Mesenchymal stem cell (in vitro differentiated cells and primary cell): ENCODE results near the gene NDUFA12.
"Not testable (repeated sequence)": the region's sequence is repeated elsewhere in the genome, so short reads cannot be mapped to it uniquely, and the experiment has no call there.

ENCODE experiments used
- DNase-seq: peaks from one replicate; pipeline ENCODE4 v3.0.0-alpha.2; 2013
- H2AFZ ChIP-seq: one replicate; pipeline ENCODE4 v1.6.1; 2013; ENCODE audit warnings: low read depth, mild to moderate bottlenecking, control low read depth, inconsistent platforms, low read length, moderate library complexity
- H2AK5ac ChIP-seq: 2 replicates; pipeline ENCODE4 v1.6.1; 2013; ENCODE audit warnings: low read length, moderate library complexity, mild to moderate bottlenecking, inconsistent platforms; ENCODE audit not compliant: severe bottlenecking
- H2BK120ac ChIP-seq: one replicate; pipeline ENCODE4 v1.6.1; 2013; ENCODE audit warnings: low read depth, mild to moderate bottlenecking, inconsistent platforms, low read length, moderate library complexity
- H2BK12ac ChIP-seq, 2 experiments: one replicate each; pipeline ENCODE4 v1.6.1; 2013; ENCODE audit warnings: inconsistent platforms in 2 of 2, low read length in 2 of 2, mild to moderate bottlenecking in 2 of 2, moderate library complexity in 2 of 2, control low read depth in 1 of 2
- H2BK15ac ChIP-seq: one replicate; pipeline ENCODE4 v1.6.1; 2013; ENCODE audit warnings: mild to moderate bottlenecking, low read depth, inconsistent platforms; ENCODE audit not compliant: poor library complexity, severe bottlenecking
- H2BK5ac ChIP-seq: 2 replicates; pipeline ENCODE4 v1.6.1; 2013; ENCODE audit warnings: low read depth, mild to moderate bottlenecking, low read length, control low read depth, inconsistent platforms; ENCODE audit not compliant: poor library complexity, severe bottlenecking
- H3K14ac ChIP-seq, 2 experiments: one replicate each; pipeline ENCODE4 v1.6.1; 2013; ENCODE audit warnings: inconsistent platforms in 2 of 2, low read length in 2 of 2, control low read depth in 1 of 2, mild to moderate bottlenecking in 1 of 2, moderate library complexity in 1 of 2
- H3K18ac ChIP-seq, 2 experiments: one replicate each; pipeline ENCODE4 v1.6.1; 2013; ENCODE audit warnings: inconsistent platforms in 2 of 2, low read length in 2 of 2, control low read depth in 1 of 2, low read depth in 1 of 2, mild to moderate bottlenecking in 1 of 2
- H3K23ac ChIP-seq, 2 experiments: one replicate each; pipeline ENCODE4 v1.6.1; 2013; ENCODE audit warnings: inconsistent platforms in 2 of 2, low read length in 2 of 2, mild to moderate bottlenecking in 2 of 2, moderate library complexity in 2 of 2, control low read depth in 1 of 2
- H3K27ac ChIP-seq: 2 replicates; pipeline ENCODE4 v1.5.1; 2013; ENCODE audit warnings: mild to moderate bottlenecking, moderate library complexity, low read length, control low read depth, inconsistent platforms; ENCODE audit not compliant: poor library complexity, severe bottlenecking
- H3K27me3 ChIP-seq, 2 experiments: 2 replicates each; pipeline versions ENCODE4 v1.6.1 to v1.7.0; 2013; ENCODE audit warnings: low read length in 2 of 2, mild to moderate bottlenecking in 2 of 2, moderate library complexity in 2 of 2, control low read depth in 1 of 2, inconsistent platforms in 1 of 2; ENCODE audit not compliant: control insufficient read depth in 1 of 2, insufficient read depth in 1 of 2
- H3K36me3 ChIP-seq, 2 experiments: 2 replicates each; pipeline versions ENCODE4 v1.6.1 to v1.7.0; 2013; ENCODE audit warnings: low read length in 2 of 2, control low read depth in 1 of 2, inconsistent platforms in 1 of 2, low read depth in 1 of 2, mild to moderate bottlenecking in 1 of 2; ENCODE audit not compliant: insufficient read depth in 2 of 2, control insufficient read depth in 1 of 2
- H3K4ac ChIP-seq, 2 experiments: one replicate each; pipeline ENCODE4 v1.6.1; 2013; ENCODE audit warnings: inconsistent platforms in 2 of 2, low read length in 2 of 2, mild to moderate bottlenecking in 2 of 2, moderate library complexity in 2 of 2, control low read depth in 1 of 2, low read depth in 1 of 2
- H3K4me1 ChIP-seq: 2 replicates; pipeline ENCODE4 v1.6.1; 2013; ENCODE audit warnings: low read depth, low read length, control low read depth; ENCODE audit not compliant: control insufficient read depth, insufficient read depth
- H3K4me2 ChIP-seq: 2 replicates; pipeline ENCODE4 v1.6.1; 2013; ENCODE audit warnings: low read length, mild to moderate bottlenecking, inconsistent platforms; ENCODE audit not compliant: poor library complexity, severe bottlenecking
- H3K4me3 ChIP-seq, 2 experiments: 2 replicates each; pipeline versions ENCODE4 v1.5.1 to v1.7.0; 2013; ENCODE audit warnings: low read length in 2 of 2, mild to moderate bottlenecking in 2 of 2, control low read depth in 1 of 2, low read depth in 1 of 2; ENCODE audit not compliant: insufficient read depth in 1 of 2
- H3K79me1 ChIP-seq: replicated peaks from 2 replicates; pipeline ENCODE4 v1.6.1; 2013; ENCODE audit warnings: mild to moderate bottlenecking, control low read depth, low read length, inconsistent platforms; ENCODE audit not compliant: poor library complexity, severe bottlenecking
- H3K9ac ChIP-seq: 2 replicates; pipeline ENCODE4 v1.7.0; 2013; ENCODE audit warnings: mild to moderate bottlenecking, low read length, moderate library complexity
- H3K9me3 ChIP-seq: 2 replicates; pipeline ENCODE4 v1.7.0; 2013; ENCODE audit warnings: mild to moderate bottlenecking, low read length; ENCODE audit not compliant: control insufficient read depth
- H4K8ac ChIP-seq: one replicate; pipeline ENCODE4 v1.6.1; 2013; ENCODE audit warnings: inconsistent platforms, mild to moderate bottlenecking, low read length, moderate library complexity
- H4K91ac ChIP-seq: one replicate; pipeline ENCODE4 v1.6.1; 2013; ENCODE audit warnings: mild to moderate bottlenecking, low read length, inconsistent platforms
- WGBS: methylation state at CpG from one replicate; pipeline ENCODE4 v1.1.7; 2013; ENCODE audit warnings: mixed read lengths; 5-methylcytosine and 5-hydroxymethylcytosine counted together

NDUFA12 gene

DNA sequence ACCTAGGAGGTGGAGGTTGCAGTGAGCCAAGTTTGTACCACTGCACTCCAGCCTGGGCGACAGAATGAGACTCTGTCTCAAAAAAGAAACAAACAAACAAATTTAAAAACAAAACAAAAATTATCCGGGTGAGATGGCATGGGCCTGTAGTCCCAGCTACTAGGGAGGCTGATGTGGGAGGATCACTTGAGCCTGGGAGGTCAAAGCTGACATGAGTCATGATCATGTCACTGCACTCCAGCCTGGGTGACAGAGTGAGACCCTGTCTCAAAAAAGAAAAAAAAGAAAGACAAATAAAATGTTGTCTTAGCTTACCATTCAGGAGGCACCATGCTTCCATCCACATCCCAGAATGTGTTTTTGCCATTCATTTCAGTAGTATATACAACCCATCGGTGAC, 9.6 kb downstream of the NDUFA12 start:
- not testable (repeated sequence) for H4K8ac ChIP-seq, H3K23ac ChIP-seq, H2AK5ac ChIP-seq, H2BK12ac ChIP-seq, H2BK120ac ChIP-seq, H2AFZ ChIP-seq, H3K9me3 ChIP-seq, H3K27ac ChIP-seq, H3K27me3 ChIP-seq, H4K91ac ChIP-seq, H3K4ac ChIP-seq, H3K9ac ChIP-seq, H3K18ac ChIP-seq, H2BK15ac ChIP-seq, H3K4me1 ChIP-seq, H3K4me2 ChIP-seq, H3K14ac ChIP-seq, H3K4me3 ChIP-seq, H2BK5ac ChIP-seq
- peak; percentile 9 for DNase-seq
- 25% methylated on average over 1 of the region's 3 CpGs for WGBS
- Histone ChIP-seq H3K36me3 (peaks cover 2 to 19% of the 10 kb centered on the region in 2 experiments), H3K79me1 (peaks cover 17% of the 10 kb centered on the region)

DNA sequence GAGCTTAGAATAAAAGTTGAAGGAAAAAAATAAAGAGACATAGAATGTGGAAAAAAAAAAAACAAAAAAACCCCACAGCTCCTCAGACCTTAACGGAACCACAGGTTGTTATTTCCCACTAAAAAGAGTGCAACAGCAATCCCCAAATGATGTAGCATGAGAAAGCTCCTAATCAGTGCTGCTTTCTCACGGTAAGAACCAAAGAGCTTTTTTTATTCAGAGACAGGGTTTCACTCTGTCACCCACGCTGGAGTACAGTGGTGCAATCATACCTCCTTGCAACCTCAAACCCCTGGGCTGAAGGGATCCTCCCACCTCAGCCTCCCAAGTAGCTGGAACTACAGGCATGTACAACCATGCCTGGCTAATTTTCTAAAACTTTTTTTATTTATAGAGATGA, 13.3 kb downstream of the NDUFA12 start:
- 96% methylated on average over 3 of the region's 3 CpGs for WGBS
- H2BK120ac ChIP-seq = no peak overlapping the region
- H3K4ac ChIP-seq = no peak overlapping the region
- H4K91ac ChIP-seq = no peak overlapping the region
- no peak overlapping the region for H2BK12ac ChIP-seq
- peaks cover 2% of the 10 kb centered on the region for H3K4me1 ChIP-seq
- no peak overlapping the region for H3K23ac ChIP-seq
- no peak overlapping the region for H3K9ac ChIP-seq
- DNase-seq = no peak
- no peaks in the 10 kb centered on the region for H3K27me3 ChIP-seq
- no peak overlapping the region for H2AFZ ChIP-seq
- H2BK15ac ChIP-seq = no peak overlapping the region
- H3K18ac ChIP-seq = no peak overlapping the region
- H3K27ac ChIP-seq = no peak overlapping the region
- H3K4me3 ChIP-seq = no peak overlapping the region
- no peak overlapping the region for H2AK5ac ChIP-seq
- H3K14ac ChIP-seq = no peak overlapping the region
- no peaks in the 10 kb centered on the region for H3K9me3 ChIP-seq
- H4K8ac ChIP-seq = no peak overlapping the region
- no peak overlapping the region for H3K4me2 ChIP-seq
- H3K79me1 ChIP-seq = peaks cover 23% of the 10 kb centered on the region
- H2BK5ac ChIP-seq = no peak overlapping the region
- H3K36me3 ChIP-seq = peaks cover 0 to 24% of the 10 kb centered on the region in 2 experiments

DNA sequence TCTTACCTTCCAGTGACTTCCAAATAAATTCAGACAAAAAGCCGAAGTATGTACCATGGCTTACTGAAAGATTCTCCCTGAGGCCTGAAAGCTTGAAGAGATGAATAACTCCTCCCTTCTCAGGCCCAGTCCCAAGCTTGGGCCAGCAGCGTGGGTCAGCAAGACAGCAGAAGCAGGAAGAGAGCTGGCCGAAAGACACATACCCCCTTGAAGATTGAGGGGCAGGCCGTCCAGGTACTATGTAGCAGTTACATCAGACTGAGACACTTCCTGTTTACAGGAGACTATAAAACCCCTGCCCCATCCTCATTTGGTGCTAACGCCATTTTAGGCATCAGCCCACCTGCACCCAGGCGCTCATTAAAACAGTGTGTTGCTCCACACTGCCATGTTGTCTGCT, 15.0 kb downstream of the NDUFA12 start:
- no peak overlapping the region for H2BK15ac ChIP-seq
- no peak overlapping the region for H3K27ac ChIP-seq
- peaks cover 3% of the 10 kb centered on the region for H3K4me1 ChIP-seq
- H3K14ac ChIP-seq = no peak overlapping the region
- no peak overlapping the region for H3K4ac ChIP-seq
- H3K18ac ChIP-seq = no peak overlapping the region
- H2BK120ac ChIP-seq = no peak overlapping the region
- H3K9me3 ChIP-seq = no peaks in the 10 kb centered on the region
- DNase-seq = no peak
- peaks cover 23% of the 10 kb centered on the region for H3K79me1 ChIP-seq
- H2BK5ac ChIP-seq = no peak overlapping the region
- H3K23ac ChIP-seq = no peak overlapping the region
- H3K27me3 ChIP-seq = no peaks in the 10 kb centered on the region
- H2AFZ ChIP-seq = no peak overlapping the region
- H3K4me2 ChIP-seq = no peak overlapping the region
- H2AK5ac ChIP-seq = no peak overlapping the region
- no peak overlapping the region for H4K91ac ChIP-seq
- no peak overlapping the region for H3K9ac ChIP-seq
- WGBS = 67% methylated on average over 6 of the region's 6 CpGs
- no peak overlapping the region for H2BK12ac ChIP-seq
- H3K36me3 ChIP-seq = peaks cover 0 to 24% of the 10 kb centered on the region in 2 experiments
- no peak overlapping the region for H4K8ac ChIP-seq
- no peak overlapping the region for H3K4me3 ChIP-seq

DNA sequence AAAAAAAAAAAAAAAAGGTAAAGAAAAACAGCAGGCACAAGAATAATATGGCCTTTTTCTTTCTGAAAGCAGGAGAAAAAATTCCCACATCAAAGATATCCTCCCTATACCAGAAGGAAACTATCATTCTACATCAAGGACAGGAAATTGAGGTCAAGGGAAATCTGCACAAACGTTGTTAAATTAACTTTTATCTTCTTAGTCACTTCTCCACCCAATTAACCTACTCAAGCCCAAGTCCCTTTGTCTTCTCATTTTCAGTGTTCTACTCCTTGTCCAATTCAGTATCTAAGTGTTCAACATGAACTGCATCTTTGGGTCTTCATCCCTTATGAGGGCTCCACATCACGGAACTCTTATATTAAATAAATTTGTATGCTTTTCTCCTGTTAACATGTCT, 15.7 kb downstream of the NDUFA12 start:
- Histone ChIP-seq H3K36me3 (peaks cover 0 to 22% of the 10 kb centered on the region in 2 experiments), H3K4me2 (no peak overlapping the region), H2AK5ac (no peak overlapping the region), H2BK120ac (no peak overlapping the region), H3K9me3 (no peaks in the 10 kb centered on the region), H3K79me1 (peaks cover 23% of the 10 kb centered on the region), H3K14ac (no peak overlapping the region), H3K4ac (no peak overlapping the region), H3K23ac (no peak overlapping the region), H3K27me3 (no peaks in the 10 kb centered on the region), H4K8ac (no peak overlapping the region), H3K9ac (no peak overlapping the region), H2BK12ac (no peak overlapping the region), H3K27ac (no peak overlapping the region), H2BK15ac (no peak overlapping the region), H3K4me1 (peaks cover 6% of the 10 kb centered on the region), H2AFZ (no peak overlapping the region), H3K18ac (no peak overlapping the region), H4K91ac (no peak overlapping the region), H3K4me3 (no peak overlapping the region), H2BK5ac (no peak overlapping the region)
- 47% methylated on average over 1 of the region's 2 CpGs for WGBS
- peak; percentile 10 for DNase-seq
